K562 (cell line): Measurements from ENCODE around the gene VARS1. TPM values are rescaled to one million over a fixed set of nuclear protein-coding genes. Genes with fewer than 3 reads are reported as not detected.

ENCODE experiments used
- RFX1 ChIP-seq: fragments of 450-650 bp; IDR thresholded peaks from 2 replicates; pipeline ENCODE4 v1.6.1; 2016; ENCODE audit warnings: mild to moderate bottlenecking, moderate library complexity
- polyA plus RNA-seq, 8 experiments: library from polyadenylated mRNA; depleted of rRNA in 4 of 8; stranded (reverse) in 5 of 8; unstranded in 3 of 8; fragments of >200 nt; fragmentation: Nextera tagmentation in 2 of 8; fragmentation: Illumina TruSeq in 1 of 8; extraction: Ambion mirVana in 2 of 8; extraction: Trizol in 1 of 8; gene quantifications; 2 replicates each; pipeline versions ENCODE4 v1.2.1 to v1.2.3, GENCODE V29; 2011 to 2014; ENCODE audit warnings: inconsistent platforms in 1 of 8, missing spikeins in 1 of 8
- total RNA-seq, 7 experiments: library from RNA; depleted of rRNA in 6 of 7; stranded (reverse); fragments of >200 nt in 6 of 7; fragmentation: Illumina TruSeq in 2 of 7; extraction: Trizol in 2 of 7; gene quantifications; 2 replicates each; pipeline versions ENCODE4 v1.2.1 to v1.2.3, GENCODE V29; 2011 to 2021; ENCODE audit warnings: low replicate concordance in 1 of 7
- TF ChIP-seq, protein P1 (sequence below), 2 experiments: fragments of 450-650 bp in 1 of 2; sonication (generic) in 1 of 2; formaldehyde crosslinking in 1 of 2; IDR thresholded peaks; 2 replicates each; pipeline versions ENCODE4 v1.7.1 to v1.9.0; 2016 to 2022; ENCODE audit warnings: inconsistent platforms in 1 of 2, mild to moderate bottlenecking in 1 of 2, missing genetic modification reagents in 1 of 2
- TF ChIP-seq, protein P2 (sequence below): fragments of 250-450 bp; sonication (Bioruptor Pico); IDR thresholded peaks from 2 replicates; pipeline ENCODE4 v1.5.0; 2021
- TF ChIP-seq, protein P3 (sequence below), 2 experiments: fragments of 450-650 bp; IDR thresholded peaks; 2 replicates each; pipeline ENCODE4 v1.6.1; 2018; ENCODE audit warnings: mild to moderate bottlenecking in 2 of 2, low read depth in 1 of 2; ENCODE audit not compliant: partially characterized antibody in 2 of 2
- TF ChIP-seq, protein P4 (sequence below), 3 experiments: fragments of 200-800 bp in 1 of 3; sonication (Bioruptor generic) in 1 of 3; sonication (generic) in 1 of 3; formaldehyde crosslinking in 1 of 3; IDR thresholded peaks; 2 replicates each; pipeline versions ENCODE4 v1.6.1 to v1.8.0; 2016 to 2022; ENCODE audit warnings: mild to moderate bottlenecking in 2 of 3, missing compliant biosample characterization in 2 of 3, missing genetic modification characterization in 2 of 3, missing genetic modification reagents in 1 of 3
- TF ChIP-seq, protein P5 (sequence below): fragments of 250-450 bp; sonication (Bioruptor Pico); IDR thresholded peaks from 2 replicates; pipeline ENCODE4 v1.8.0; 2021; ENCODE audit warnings: moderate library complexity, mild to moderate bottlenecking, inconsistent platforms

VARS1 gene
- total and polyA plus RNA-seq, 9 of the 15 experiments (the other 6 are each of a cell fraction or from before 2014, with no cell fraction given) = 2.9 to 488 (median 130) TPM

DNA sequence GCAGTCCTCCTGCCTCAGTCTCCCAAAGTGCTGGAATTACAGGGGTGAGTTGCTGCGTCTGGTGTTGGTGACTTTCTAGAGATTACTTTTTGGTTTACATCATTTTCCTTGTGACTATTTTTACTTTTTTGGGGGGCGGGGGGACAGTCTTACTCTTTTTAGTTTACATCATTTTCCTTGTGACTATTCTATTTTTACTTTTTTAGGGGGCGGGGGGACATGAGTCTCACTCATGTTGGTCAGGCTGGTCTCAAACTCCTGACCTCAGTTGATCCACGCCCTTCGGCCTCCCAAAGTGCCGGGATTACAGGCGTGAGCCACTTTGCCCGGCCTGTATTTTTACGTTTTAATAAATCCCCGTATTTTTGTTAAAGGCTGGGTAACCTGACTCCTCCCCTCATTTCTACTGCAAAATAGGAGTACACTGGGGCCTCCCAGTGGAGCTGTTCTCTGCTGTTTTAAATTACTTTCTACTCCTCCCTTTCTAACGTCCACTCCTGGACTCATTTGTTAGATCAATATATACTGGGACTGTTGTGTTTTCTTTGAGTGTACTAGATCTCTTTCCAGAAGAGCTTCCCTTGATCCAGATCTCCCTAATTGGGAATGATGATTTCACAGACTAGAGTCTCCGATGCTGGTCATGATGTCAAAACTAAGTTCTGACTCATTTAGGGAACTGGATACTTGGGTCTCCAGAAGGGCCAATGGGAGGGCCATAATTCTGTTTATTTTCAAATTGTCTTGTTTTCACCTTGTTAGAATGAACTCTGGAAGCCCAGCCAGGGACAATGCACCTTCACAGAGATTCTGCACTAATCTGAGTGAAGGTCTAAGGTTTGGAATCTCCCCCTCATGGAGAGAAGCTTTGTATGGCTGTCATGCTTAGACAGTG is 41.2 kb upstream of the VARS1 start (continued):
- TF ChIP-seq, protein P1, sequence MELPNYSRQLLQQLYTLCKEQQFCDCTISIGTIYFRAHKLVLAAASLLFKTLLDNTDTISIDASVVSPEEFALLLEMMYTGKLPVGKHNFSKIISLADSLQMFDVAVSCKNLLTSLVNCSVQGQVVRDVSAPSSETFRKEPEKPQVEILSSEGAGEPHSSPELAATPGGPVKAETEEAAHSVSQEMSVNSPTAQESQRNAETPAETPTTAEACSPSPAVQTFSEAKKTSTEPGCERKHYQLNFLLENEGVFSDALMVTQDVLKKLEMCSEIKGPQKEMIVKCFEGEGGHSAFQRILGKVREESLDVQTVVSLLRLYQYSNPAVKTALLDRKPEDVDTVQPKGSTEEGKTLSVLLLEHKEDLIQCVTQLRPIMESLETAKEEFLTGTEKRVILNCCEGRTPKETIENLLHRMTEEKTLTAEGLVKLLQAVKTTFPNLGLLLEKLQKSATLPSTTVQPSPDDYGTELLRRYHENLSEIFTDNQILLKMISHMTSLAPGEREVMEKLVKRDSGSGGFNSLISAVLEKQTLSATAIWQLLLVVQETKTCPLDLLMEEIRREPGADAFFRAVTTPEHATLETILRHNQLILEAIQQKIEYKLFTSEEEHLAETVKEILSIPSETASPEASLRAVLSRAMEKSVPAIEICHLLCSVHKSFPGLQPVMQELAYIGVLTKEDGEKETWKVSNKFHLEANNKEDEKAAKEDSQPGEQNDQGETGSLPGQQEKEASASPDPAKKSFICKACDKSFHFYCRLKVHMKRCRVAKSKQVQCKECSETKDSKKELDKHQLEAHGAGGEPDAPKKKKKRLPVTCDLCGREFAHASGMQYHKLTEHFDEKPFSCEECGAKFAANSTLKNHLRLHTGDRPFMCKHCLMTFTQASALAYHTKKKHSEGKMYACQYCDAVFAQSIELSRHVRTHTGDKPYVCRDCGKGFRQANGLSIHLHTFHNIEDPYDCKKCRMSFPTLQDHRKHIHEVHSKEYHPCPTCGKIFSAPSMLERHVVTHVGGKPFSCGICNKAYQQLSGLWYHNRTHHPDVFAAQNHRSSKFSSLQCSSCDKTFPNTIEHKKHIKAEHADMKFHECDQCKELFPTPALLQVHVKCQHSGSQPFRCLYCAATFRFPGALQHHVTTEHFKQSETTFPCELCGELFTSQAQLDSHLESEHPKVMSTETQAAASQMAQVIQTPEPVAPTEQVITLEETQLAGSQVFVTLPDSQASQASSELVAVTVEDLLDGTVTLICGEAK (IDR thresholded peaks at IDR 0.05) = peak; percentile 54
- TF ChIP-seq, protein P1 (CRISPR knock-in tag; IDR thresholded peaks at IDR 0.05) = no peak
- TF ChIP-seq RFX1 = no peak
- TF ChIP-seq, protein P2, sequence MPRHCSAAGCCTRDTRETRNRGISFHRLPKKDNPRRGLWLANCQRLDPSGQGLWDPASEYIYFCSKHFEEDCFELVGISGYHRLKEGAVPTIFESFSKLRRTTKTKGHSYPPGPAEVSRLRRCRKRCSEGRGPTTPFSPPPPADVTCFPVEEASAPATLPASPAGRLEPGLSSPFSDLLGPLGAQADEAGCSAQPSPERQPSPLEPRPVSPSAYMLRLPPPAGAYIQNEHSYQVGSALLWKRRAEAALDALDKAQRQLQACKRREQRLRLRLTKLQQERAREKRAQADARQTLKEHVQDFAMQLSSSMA (CRISPR knock-in tag) = no peak
- TF ChIP-seq, protein P3, sequence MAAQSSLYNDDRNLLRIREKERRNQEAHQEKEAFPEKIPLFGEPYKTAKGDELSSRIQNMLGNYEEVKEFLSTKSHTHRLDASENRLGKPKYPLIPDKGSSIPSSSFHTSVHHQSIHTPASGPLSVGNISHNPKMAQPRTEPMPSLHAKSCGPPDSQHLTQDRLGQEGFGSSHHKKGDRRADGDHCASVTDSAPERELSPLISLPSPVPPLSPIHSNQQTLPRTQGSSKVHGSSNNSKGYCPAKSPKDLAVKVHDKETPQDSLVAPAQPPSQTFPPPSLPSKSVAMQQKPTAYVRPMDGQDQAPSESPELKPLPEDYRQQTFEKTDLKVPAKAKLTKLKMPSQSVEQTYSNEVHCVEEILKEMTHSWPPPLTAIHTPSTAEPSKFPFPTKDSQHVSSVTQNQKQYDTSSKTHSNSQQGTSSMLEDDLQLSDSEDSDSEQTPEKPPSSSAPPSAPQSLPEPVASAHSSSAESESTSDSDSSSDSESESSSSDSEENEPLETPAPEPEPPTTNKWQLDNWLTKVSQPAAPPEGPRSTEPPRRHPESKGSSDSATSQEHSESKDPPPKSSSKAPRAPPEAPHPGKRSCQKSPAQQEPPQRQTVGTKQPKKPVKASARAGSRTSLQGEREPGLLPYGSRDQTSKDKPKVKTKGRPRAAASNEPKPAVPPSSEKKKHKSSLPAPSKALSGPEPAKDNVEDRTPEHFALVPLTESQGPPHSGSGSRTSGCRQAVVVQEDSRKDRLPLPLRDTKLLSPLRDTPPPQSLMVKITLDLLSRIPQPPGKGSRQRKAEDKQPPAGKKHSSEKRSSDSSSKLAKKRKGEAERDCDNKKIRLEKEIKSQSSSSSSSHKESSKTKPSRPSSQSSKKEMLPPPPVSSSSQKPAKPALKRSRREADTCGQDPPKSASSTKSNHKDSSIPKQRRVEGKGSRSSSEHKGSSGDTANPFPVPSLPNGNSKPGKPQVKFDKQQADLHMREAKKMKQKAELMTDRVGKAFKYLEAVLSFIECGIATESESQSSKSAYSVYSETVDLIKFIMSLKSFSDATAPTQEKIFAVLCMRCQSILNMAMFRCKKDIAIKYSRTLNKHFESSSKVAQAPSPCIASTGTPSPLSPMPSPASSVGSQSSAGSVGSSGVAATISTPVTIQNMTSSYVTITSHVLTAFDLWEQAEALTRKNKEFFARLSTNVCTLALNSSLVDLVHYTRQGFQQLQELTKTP (IDR thresholded peaks at IDR 0.05; ENCODE audit: low read depth in 1 of 2, partially characterized antibody in 2 of 2) = peak in 1 of 2 experiments; percentile 10
- TF ChIP-seq, protein P4, sequence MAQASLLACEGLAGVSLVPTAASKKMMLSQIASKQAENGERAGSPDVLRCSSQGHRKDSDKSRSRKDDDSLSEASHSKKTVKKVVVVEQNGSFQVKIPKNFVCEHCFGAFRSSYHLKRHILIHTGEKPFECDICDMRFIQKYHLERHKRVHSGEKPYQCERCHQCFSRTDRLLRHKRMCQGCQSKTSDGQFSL (CRISPR knock-in tag; IDR thresholded peaks at IDR 0.05) = 0 out of 2 replicates have a peak, but pooled peaks have one; percentile 32
- TF ChIP-seq, protein P4 (tag; IDR thresholded peaks at IDR 0.05) = no peak
- TF ChIP-seq, protein P5, sequence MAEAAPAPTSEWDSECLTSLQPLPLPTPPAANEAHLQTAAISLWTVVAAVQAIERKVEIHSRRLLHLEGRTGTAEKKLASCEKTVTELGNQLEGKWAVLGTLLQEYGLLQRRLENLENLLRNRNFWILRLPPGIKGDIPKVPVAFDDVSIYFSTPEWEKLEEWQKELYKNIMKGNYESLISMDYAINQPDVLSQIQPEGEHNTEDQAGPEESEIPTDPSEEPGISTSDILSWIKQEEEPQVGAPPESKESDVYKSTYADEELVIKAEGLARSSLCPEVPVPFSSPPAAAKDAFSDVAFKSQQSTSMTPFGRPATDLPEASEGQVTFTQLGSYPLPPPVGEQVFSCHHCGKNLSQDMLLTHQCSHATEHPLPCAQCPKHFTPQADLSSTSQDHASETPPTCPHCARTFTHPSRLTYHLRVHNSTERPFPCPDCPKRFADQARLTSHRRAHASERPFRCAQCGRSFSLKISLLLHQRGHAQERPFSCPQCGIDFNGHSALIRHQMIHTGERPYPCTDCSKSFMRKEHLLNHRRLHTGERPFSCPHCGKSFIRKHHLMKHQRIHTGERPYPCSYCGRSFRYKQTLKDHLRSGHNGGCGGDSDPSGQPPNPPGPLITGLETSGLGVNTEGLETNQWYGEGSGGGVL (CRISPR knock-in tag) = no peak
